ENCODE data around the gene PHLDA2. TPM values are rescaled to one million over a fixed set of nuclear protein-coding genes. Genes with fewer than 3 reads are reported as not detected.

The PHLDA2 gene
- total and polyA plus RNA-seq, 9 of the 15 experiments (the other 6 are each of a cell fraction or from before 2014, with no cell fraction given), result 0.43 to 42.4 (median 4.7) TPM

GRCh38 chr11:2883640-2883978, 45.6 kb downstream of the PHLDA2 start:
- peak overlapping the region; percentile 59 for H3K4me3 ChIP-seq
- H3K36me3 ChIP-seq (ENCODE audit: control insufficient read depth, insufficient read depth, low read length), result no peaks in the 10 kb centered on the region
- in situ Hi-C loops (cut with MboI) (no loop called here), intact Hi-C loops (cut with micrococcal nuclease) (loop anchor here (2.0 to 10.0 kb wide), 2 partner anchors 15 to 319 kb away; no protein-coding TSS in a partner anchor)
- peaks cover 12 to 67% of the 10 kb centered on the region in 2 experiments; a peak in 4 of 5 replicates for H3K4me1 ChIP-seq (replicated peaks in 1 of 2; ENCODE audit: control insufficient read depth in 2 of 2, insufficient read depth in 2 of 2, low read length in 2 of 2)
- no TSS peak for BruUV-seq (replicated peaks)
- H3K9me1 ChIP-seq (ENCODE audit: control insufficient read depth, insufficient read depth, low read length), result no peaks in the 10 kb centered on the region
- H3K79me2 ChIP-seq (ENCODE audit: control insufficient read depth, insufficient read depth, low read length), result no peaks in the 10 kb centered on the region
- H3K27me3 ChIP-seq (ENCODE audit: control insufficient read depth in 2 of 2, insufficient read depth in 2 of 2, low read length in 2 of 2), result 0 out of 5 replicates have a peak, but pooled peaks cover 0 to 8% of the 10 kb centered on the region in 2 experiments
- DNase-seq (ENCODE audit: extremely low read depth in 1 of 4, low spot score in 3 of 4) (no peak), ATAC-seq (no peak), FAIRE-seq (no peak)
- H3K4me2 ChIP-seq (ENCODE audit: insufficient read depth, low read length), result peak overlapping the region; percentile 57
- CTCF ChIA-PET (ENCODE audit: low intra/inter-chr PET ratio), result interaction anchor here (10.6 kb wide), 1 partner anchor 350 kb away, joined by 228 read pairs; no protein-coding TSS in a partner anchor
- WGBS (ENCODE audit: insufficient coverage, low coverage, missing lambda C conversion rate), result 33% methylated on average over 22 of the region's 24 CpGs
- no peaks in the 10 kb centered on the region for H4K20me1 ChIP-seq (replicated peaks; ENCODE audit: control insufficient read depth, insufficient read depth, low read length)
- H2AFZ ChIP-seq (ENCODE audit: low read depth, low read length), result 0 out of 2 replicates have a peak overlapping the region, but pooled peaks have one; percentile 28
- peak overlapping the region in 1 of 2 experiments; percentile 91; a peak in 2 of 4 replicates for H3K9ac ChIP-seq (ENCODE audit: insufficient read depth in 1 of 2, low read depth in 2 of 2, low read length in 2 of 2)
- POLR2A ChIA-PET, result interaction anchor here (1.1 kb wide), 2 partner anchors 45 to 350 kb away, joined by 3 read pairs; partner anchors contain the start of gene PHLDA2
- TF ChIP-seq, protein P1, sequence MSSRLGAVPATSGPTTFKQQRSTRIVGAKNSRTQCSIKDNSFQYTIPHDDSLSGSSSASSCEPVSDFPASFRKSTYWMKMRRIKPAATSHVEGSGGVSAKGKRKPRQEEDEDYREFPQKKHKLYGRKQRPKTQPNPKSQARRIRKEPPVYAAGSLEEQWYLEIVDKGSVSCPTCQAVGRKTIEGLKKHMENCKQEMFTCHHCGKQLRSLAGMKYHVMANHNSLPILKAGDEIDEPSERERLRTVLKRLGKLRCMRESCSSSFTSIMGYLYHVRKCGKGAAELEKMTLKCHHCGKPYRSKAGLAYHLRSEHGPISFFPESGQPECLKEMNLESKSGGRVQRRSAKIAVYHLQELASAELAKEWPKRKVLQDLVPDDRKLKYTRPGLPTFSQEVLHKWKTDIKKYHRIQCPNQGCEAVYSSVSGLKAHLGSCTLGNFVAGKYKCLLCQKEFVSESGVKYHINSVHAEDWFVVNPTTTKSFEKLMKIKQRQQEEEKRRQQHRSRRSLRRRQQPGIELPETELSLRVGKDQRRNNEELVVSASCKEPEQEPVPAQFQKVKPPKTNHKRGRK (tag; IDR thresholded peaks at IDR 0.05), result 0 out of 2 replicates have a peak, but pooled peaks have one; percentile 1
- TF ChIP-seq NR2C2 (CRISPR knock-in tag; IDR thresholded peaks at IDR 0.05), result no peak
- no peak for TF ChIP-seq NR2C2 (tag; IDR thresholded peaks at IDR 0.05)
- TF ChIP-seq RNF2 (IDR thresholded peaks at IDR 0.05), result no peak
- no peak for TF ChIP-seq KLF13 (tag; IDR thresholded peaks at IDR 0.05; ENCODE audit: borderline replicate concordance, low read depth)
- 0 out of 2 replicates have a peak, but pooled peaks have one; percentile 20 for TF ChIP-seq GATAD2A (IDR thresholded peaks at IDR 0.05)
- TF ChIP-seq PHB (CRISPR knock-in tag; IDR thresholded peaks at IDR 0.05), result no peak
- no peak for TF ChIP-seq SMC3 (conservative IDR thresholded peaks at IDR 0.05; ENCODE audit: insufficient read depth, low read depth, low read length)
- 0 out of 2 replicates have a peak, but pooled peaks have one; percentile 57 for TF ChIP-seq KDM2B (CRISPR knock-in tag; IDR thresholded peaks at IDR 0.05)
- TF ChIP-seq RBM14 (IDR thresholded peaks at IDR 0.05; ENCODE audit: borderline replicate concordance, insufficient read depth, low read depth, low read length), result 0 out of 2 replicates have a peak, but pooled peaks have one; percentile 48
- TF ChIP-seq HDAC1 (IDR thresholded peaks at IDR 0.05), result no peak
- no peak for TF ChIP-seq ZNF175 (CRISPR knock-in tag; IDR thresholded peaks at IDR 0.05; ENCODE audit: low read depth)
- H3K27ac ChIP-seq (ENCODE audit: extremely low read depth, low read depth, low read length), result no peak overlapping the region
- peaks cover 5% of the 10 kb centered on the region for H3K9me3 ChIP-seq (replicated peaks; ENCODE audit: control insufficient read depth, insufficient read depth, low read depth, low read length)

All from K562 (cell line).